Measurements from ENCODE around the gene LRRC3C.

DNA sequence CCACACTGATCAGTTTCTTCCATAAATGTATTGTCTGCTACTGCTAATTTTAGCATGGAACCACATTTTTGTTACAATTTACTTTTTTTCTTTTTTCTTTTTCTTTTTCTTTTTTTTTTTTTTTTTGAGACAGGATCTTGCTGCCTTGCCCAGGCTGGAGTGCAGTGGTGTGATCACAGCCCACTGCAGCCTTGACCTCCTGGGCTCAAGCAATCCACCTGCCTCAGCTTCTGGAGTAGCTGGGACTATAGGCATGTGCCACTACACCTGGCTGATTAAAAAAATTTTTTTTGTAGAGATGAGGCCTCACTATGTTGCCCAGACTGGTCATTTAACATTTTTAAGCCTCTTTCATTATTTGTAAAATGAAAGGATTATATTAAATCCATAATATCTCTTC, 40.5 kb upstream of the LRRC3C start:
- TF ChIP-seq, protein P1, sequence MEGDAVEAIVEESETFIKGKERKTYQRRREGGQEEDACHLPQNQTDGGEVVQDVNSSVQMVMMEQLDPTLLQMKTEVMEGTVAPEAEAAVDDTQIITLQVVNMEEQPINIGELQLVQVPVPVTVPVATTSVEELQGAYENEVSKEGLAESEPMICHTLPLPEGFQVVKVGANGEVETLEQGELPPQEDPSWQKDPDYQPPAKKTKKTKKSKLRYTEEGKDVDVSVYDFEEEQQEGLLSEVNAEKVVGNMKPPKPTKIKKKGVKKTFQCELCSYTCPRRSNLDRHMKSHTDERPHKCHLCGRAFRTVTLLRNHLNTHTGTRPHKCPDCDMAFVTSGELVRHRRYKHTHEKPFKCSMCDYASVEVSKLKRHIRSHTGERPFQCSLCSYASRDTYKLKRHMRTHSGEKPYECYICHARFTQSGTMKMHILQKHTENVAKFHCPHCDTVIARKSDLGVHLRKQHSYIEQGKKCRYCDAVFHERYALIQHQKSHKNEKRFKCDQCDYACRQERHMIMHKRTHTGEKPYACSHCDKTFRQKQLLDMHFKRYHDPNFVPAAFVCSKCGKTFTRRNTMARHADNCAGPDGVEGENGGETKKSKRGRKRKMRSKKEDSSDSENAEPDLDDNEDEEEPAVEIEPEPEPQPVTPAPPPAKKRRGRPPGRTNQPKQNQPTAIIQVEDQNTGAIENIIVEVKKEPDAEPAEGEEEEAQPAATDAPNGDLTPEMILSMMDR (IDR thresholded peaks at IDR 0.05; ENCODE audit: insufficient read depth, low read length, poor library complexity, severe bottlenecking), result no peak
- TF ChIP-seq EZH2phosphoT487 (conservative IDR thresholded peaks at IDR 0.05; ENCODE audit: low read length), result no peak

Measured in SU-DHL-6 (cell line).